GM21825 (cell line): ENCODE results near the gene RBPMS2.

ENCODE experiments used
- ATAC-seq: cut with Tn5 transposase; IDR thresholded peaks from one replicate; pipeline ENCODE4 v1.9.1; 2021; ENCODE audit warnings: mild to moderate bottlenecking, moderate library complexity; ENCODE audit not compliant: unreplicated experiment

RBPMS2 gene

GRCh38 chr15:64696481-64696880 is 78.9 kb downstream of the RBPMS2 start:
- ATAC-seq: no peak

GRCh38 chr15:64695561-64695992 is 79.8 kb downstream of the RBPMS2 start:
- ATAC-seq: no peak

- ATAC-seq: no peak
Observed at GRCh38 chr15:64694816-64695215, 80.6 kb downstream of the RBPMS2 start.

- ATAC-seq: no peak
Observed at GRCh38 chr15:64693134-64693533, 82.3 kb downstream of the RBPMS2 start.

- ATAC-seq: no peak
Observed at GRCh38 chr15:64691896-64692565, 83.4 kb downstream of the RBPMS2 start.

- no peak for ATAC-seq
Observed at GRCh38 chr15:64690578-64691296, 84.7 kb downstream of the RBPMS2 start.

GRCh38 chr15:64690008-64690407 is 85.4 kb downstream of the RBPMS2 start:
- ATAC-seq: no peak
